Measurements from ENCODE around the gene OR52R1.

GRCh38 chr11:4808476-4808875 is 4.3 kb upstream of the OR52R1 start:
- TF ChIP-seq CTCF (conservative IDR thresholded peaks at IDR 0.05; ENCODE audit: low read length) (no peak), EZH2phosphoT487 (IDR thresholded peaks at IDR 0.05; ENCODE audit: borderline replicate concordance, low read depth, low read length) (no peak)
